Measurements from ENCODE around the gene MLLT3. TPM values are rescaled to one million over a fixed set of nuclear protein-coding genes. Genes with fewer than 3 reads are reported as not detected.
A peak's percentile ranks its signal among the peaks of the same experiment; 100 is the strongest.

MLLT3 gene
- total RNA-seq, 1 donor from 2014 or later, result 26.5 TPM

DNA sequence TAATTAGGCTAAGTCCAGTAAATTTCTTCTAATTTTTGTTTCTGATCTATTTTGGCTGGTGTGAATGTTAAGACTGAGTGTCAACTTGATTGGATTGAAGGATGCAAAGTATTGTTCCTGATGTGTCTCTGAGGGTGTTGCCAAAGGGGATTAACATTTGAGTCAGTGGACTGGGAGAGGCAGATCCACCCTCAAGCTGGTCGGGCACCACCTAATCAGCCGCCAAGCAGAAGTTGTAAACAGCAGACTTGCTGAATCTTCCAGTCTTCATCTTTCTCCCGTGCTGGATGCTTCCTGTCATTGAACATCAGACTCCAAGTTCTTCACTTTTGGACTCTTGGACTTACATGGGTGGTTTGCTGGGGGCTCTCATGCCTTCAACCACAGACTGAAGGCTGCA, 21.4 kb upstream of the MLLT3 start:
- Mint-ChIP-seq H3K27me3 (peaks cover 19% of the 10 kb centered on the region), H3K9me3 (no peaks in the 10 kb centered on the region), H3K27ac (no peak overlapping the region), H3K36me3 (ENCODE audit: low read depth) (no peaks in the 10 kb centered on the region), H3K4me1 (peaks cover 11% of the 10 kb centered on the region), H3K4me3 (no peak overlapping the region)
- DNase-seq, result no peak
- intact Hi-C loops (cut with micrococcal nuclease), result no loop called here

DNA sequence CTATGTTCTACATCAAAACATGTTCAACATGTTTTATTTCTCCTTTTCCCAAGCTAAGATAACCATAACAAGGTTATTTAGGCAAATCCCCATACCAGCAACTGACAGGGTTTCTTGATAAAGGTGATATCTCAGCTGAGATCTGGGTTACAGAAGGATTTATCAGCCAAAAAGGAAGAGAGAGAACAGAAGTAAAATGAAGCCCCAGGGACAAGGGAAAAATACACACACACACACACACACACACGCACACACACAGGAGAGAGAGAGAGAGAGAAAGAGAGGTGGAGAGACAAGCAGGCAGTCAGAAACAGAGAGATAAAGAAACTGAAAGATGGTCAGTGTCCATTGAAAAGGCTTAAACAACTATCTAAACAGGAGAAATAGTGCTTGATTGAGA, 19.7 kb upstream of the MLLT3 start:
- H3K36me3 Mint-ChIP-seq (ENCODE audit: low read depth), result no peaks in the 10 kb centered on the region
- peaks cover 11% of the 10 kb centered on the region for H3K4me1 Mint-ChIP-seq
- DNase-seq, result no peak
- intact Hi-C loops (cut with micrococcal nuclease), result no loop called here
- peaks cover 15% of the 10 kb centered on the region for H3K27me3 Mint-ChIP-seq
- H3K9me3 Mint-ChIP-seq, result no peaks in the 10 kb centered on the region
- no peak overlapping the region for H3K4me3 Mint-ChIP-seq
- H3K27ac Mint-ChIP-seq, result no peak overlapping the region

DNA sequence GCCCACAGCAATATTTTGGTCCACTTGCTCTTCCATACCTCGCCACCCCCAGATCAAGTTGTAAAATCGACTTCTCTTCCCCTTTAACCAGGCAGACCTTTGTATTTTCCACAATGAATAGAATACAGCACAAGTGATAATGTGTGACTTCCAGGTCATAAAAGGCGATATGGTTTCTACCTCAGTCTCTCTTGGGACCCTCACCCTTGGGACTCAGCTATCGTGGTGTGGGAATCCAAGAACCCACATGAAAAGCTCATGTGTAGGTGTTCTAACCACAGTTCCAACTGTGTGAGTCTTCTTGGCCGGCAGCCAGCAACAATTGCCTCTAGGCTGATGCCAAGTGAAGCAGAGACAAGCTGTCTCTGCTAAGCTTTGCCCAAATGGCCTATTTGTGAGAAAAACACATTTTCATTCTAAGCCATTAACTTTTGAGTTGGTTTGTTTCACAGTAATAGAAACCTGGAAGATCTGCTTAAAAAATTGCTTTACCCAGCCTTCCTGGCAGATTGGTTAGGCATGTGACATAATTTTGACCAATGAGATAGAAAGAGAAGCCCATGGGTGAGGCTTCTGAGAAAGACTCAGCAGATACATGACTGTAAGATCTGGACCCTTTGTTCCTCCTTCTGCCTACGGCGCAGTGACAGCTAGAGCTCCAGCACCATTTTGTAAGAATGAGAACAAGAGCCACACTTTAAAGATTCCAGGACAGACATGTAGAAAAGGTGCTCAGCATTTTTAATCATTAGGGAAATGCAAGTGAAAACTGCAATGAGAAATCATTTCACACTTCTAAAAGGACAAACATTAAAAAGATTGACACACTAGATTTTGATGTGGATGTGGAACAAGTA, 18.3 kb upstream of the MLLT3 start:
- H3K27ac Mint-ChIP-seq, result peak overlapping the region; percentile 14
- peaks cover 11% of the 10 kb centered on the region for H3K4me1 Mint-ChIP-seq
- no peaks in the 10 kb centered on the region for H3K36me3 Mint-ChIP-seq (ENCODE audit: low read depth)
- peak overlapping the region; percentile 15 for H3K4me3 Mint-ChIP-seq
- DNase-seq, result peak; percentile 84
- H3K9me3 Mint-ChIP-seq, result no peaks in the 10 kb centered on the region
- intact Hi-C loops (cut with micrococcal nuclease), result no loop called here
- peaks cover 15% of the 10 kb centered on the region for H3K27me3 Mint-ChIP-seq

DNA sequence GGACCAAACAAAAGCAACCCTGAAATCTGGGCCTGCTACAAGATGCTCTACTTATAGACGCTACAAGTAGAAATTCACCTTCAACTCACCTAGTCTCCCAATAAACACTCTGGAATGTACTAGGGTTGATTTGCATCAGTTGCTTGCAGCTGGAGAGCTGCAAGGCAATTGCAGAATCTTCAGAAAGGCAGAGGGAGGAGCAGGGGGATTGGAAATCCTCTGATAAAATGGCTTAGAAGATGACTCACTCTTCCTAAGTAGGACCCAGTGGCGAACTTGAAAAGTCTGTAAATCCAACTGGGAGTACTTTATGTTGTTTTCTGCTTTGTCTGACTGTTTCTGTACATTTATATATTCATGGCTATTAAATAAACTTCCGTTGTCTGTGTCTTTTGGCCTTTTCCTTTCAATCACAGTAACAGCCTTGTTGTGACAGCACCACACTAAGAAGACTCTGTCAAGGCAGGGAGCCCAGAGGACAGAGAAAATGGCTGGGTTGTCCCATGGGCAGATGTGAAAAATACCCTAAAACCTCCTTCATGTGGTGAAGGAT, 14.7 kb upstream of the MLLT3 start:
- Mint-ChIP-seq H3K27ac (no peak overlapping the region), H3K36me3 (ENCODE audit: low read depth) (no peaks in the 10 kb centered on the region), H3K9me3 (no peaks in the 10 kb centered on the region), H3K27me3 (peaks cover 23% of the 10 kb centered on the region), H3K4me1 (peaks cover 8% of the 10 kb centered on the region), H3K4me3 (no peak overlapping the region)
- intact Hi-C loops (cut with micrococcal nuclease), result no loop called here
- DNase-seq, result no peak

DNA sequence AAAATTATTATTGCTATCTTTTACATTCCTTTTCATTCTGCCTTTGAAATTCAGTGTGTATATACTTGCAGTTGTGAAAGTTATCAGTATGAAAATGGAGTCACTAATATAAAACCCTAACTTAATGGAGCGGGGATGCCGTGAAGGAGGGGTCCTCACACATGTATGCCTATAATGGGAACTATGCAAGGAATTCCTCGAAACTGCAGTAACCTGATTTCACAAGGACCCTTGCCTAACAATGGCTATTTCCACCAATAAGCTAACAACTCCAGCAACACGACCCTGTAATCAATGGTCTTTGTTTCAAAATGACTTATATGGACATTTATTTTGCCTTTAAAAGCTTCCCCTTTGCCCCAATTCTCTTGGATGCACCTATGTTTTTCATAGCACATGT, 12.6 kb upstream of the MLLT3 start:
- Mint-ChIP-seq H3K27ac (no peak overlapping the region), H3K4me1 (no peaks in the 10 kb centered on the region), H3K27me3 (peaks cover 39% of the 10 kb centered on the region), H3K9me3 (no peaks in the 10 kb centered on the region), H3K4me3 (no peak overlapping the region), H3K36me3 (ENCODE audit: low read depth) (no peaks in the 10 kb centered on the region)
- intact Hi-C loops (cut with micrococcal nuclease), result no loop called here
- no peak for DNase-seq

DNA sequence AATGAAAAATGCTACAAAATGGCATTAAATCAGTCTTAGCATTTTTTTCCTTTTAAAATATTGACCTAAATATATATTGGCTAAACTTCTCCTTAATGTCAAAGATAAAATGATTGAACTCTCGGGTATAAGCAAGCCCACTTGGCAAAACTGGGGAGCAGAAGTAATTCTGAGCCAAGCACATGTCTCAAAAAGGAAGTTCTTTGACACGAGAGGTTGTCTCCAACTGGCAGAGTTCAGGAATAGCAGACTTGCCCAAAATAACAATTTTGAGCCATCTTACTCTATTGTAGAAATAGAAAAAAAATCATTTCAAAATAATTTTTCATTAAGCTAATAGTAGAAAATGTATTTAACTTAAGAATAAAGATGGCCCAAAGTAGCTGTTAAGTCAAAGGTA, 10.4 kb upstream of the MLLT3 start:
- DNase-seq, result no peak
- intact Hi-C loops (cut with micrococcal nuclease), result no loop called here
- Mint-ChIP-seq H3K27me3 (peaks cover 45% of the 10 kb centered on the region), H3K4me3 (no peak overlapping the region), H3K9me3 (no peaks in the 10 kb centered on the region), H3K4me1 (no peaks in the 10 kb centered on the region), H3K36me3 (ENCODE audit: low read depth) (no peaks in the 10 kb centered on the region), H3K27ac (no peak overlapping the region)

DNA sequence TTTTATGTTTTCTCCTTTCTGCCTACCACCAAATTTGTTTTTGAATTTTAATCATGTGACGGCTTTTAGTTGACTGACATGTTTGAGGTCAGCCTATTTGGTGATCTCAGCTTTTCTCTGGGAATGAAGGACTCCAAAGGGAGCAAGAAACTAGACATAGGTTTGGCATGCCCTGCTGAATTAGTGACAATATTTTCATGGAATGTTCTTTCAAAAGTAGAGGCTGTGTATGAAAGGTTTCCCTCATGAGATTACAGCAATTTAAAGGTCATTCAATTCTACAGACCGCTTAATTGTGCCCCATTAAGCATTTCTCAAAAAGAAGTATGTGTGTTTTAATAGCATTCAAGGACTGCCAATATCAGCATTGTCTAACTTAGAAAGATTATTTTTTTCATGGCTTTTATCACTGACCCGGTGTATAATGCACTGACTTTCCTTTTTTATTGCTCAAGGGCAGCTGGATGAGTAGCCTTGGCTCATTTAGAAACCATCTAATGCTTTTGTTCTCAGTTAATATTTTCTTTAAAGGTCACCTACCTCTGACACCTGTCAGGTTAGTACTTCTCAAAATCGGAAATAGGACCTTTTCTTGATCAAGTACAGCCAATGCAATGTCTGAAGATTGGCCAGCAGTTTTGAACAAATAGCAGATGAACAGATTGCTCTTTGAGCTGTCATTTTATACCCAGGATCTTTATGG, 8.1 kb upstream of the MLLT3 start:
- no peaks in the 10 kb centered on the region for H3K4me1 Mint-ChIP-seq
- H3K27ac Mint-ChIP-seq, result no peak overlapping the region
- intact Hi-C loops (cut with micrococcal nuclease), result no loop called here
- peaks cover 37% of the 10 kb centered on the region for H3K27me3 Mint-ChIP-seq
- no peaks in the 10 kb centered on the region for H3K9me3 Mint-ChIP-seq
- no peaks in the 10 kb centered on the region for H3K36me3 Mint-ChIP-seq (ENCODE audit: low read depth)
- DNase-seq, result no peak
- no peak overlapping the region for H3K4me3 Mint-ChIP-seq

DNA sequence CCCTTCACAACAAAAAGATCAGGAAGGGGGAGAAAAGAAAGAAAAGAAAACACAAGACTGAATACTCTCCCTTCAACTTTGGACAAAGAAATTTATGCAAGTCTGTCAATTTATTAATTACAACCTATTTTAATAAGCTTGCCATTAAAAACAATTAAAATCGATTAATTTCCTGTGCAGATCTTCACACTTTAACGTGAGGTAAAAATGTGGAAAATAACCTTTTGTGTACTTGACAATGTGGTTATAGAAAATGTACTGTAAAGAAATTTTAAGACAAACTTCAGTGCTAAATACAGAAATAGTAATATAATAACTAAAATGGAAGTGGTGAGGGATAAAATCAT, 2.7 kb upstream of the MLLT3 start:
- intact Hi-C loops (cut with micrococcal nuclease), result no loop called here
- Mint-ChIP-seq H3K36me3 (ENCODE audit: low read depth) (peaks cover 4% of the 10 kb centered on the region), H3K9me3 (no peaks in the 10 kb centered on the region), H3K4me1 (peaks cover 20% of the 10 kb centered on the region), H3K27me3 (peaks cover 8% of the 10 kb centered on the region), H3K27ac (no peak overlapping the region), H3K4me3 (peak overlapping the region; percentile 92)
- no peak for DNase-seq

GRCh38 chr9:20624201-20625002, 2.1 kb upstream of the MLLT3 start:
- intact Hi-C loops (cut with micrococcal nuclease), result loop anchor here (1.0 to 5.0 kb wide), 10 partner anchors 182 to 698 kb away; no protein-coding TSS in a partner anchor
- peak overlapping the region; percentile 98 for H3K27ac Mint-ChIP-seq
- no peaks in the 10 kb centered on the region for H3K9me3 Mint-ChIP-seq
- H3K4me3 Mint-ChIP-seq, result peak overlapping the region; percentile 92
- H3K4me1 Mint-ChIP-seq, result peaks cover 25% of the 10 kb centered on the region
- H3K36me3 Mint-ChIP-seq (ENCODE audit: low read depth), result peaks cover 10% of the 10 kb centered on the region
- peak; percentile 84 for DNase-seq
- H3K27me3 Mint-ChIP-seq, result peaks cover 5% of the 10 kb centered on the region

GRCh38 chr9:20623748-20624124, 1.4 kb upstream of the MLLT3 start:
- intact Hi-C loops (cut with micrococcal nuclease), result loop anchor here (1.0 to 5.0 kb wide), 16 partner anchors 60 to 697 kb away; partner anchors contain the start of gene HACD4
- Mint-ChIP-seq H3K9me3 (no peaks in the 10 kb centered on the region), H3K36me3 (ENCODE audit: low read depth) (peaks cover 14% of the 10 kb centered on the region), H3K27ac (peak overlapping the region; percentile 98), H3K27me3 (peaks cover 2% of the 10 kb centered on the region), H3K4me1 (peaks cover 32% of the 10 kb centered on the region), H3K4me3 (peak overlapping the region; percentile 92)
- peak; percentile 64 for DNase-seq

DNA sequence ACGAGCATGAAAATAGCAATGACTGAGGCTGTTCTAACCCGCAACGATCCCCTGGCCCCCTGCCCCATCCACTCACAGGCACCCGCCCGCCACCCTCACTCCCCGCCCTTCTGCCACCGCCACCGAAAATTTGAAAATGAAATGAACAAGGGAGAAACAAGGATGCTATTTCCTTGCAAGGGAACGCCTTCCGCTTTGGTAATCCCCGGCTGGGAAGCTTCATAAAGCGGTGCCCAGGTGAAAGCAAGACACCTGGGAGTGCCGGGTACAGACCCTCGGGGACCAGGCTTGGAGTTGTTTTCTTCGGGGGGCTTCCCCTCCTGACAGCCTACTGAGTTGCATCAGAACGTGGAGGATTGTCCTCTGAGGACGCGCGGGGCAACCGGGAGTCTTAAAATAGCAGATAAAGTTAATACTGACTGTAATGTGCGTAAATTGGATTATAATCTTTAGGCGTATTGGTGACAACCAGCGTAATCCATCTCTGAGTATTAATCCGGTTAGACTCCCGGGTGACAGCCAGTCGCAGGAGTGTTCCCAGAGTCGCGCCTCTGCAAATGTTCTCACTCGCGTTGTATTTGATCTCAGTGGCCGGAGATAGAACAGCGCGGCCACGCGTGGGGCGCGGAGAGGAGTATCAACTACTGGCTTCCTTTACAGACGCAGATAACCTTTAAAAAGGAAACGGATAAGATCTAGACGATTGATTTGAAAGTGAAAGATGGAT, 885 bp upstream of the MLLT3 start:
- H3K27me3 Mint-ChIP-seq, result peaks cover 2% of the 10 kb centered on the region
- intact Hi-C loops (cut with micrococcal nuclease), result loop anchor here (1.0 to 5.0 kb wide), 13 partner anchors 60 to 624 kb away; partner anchors contain the start of gene HACD4

DNA sequence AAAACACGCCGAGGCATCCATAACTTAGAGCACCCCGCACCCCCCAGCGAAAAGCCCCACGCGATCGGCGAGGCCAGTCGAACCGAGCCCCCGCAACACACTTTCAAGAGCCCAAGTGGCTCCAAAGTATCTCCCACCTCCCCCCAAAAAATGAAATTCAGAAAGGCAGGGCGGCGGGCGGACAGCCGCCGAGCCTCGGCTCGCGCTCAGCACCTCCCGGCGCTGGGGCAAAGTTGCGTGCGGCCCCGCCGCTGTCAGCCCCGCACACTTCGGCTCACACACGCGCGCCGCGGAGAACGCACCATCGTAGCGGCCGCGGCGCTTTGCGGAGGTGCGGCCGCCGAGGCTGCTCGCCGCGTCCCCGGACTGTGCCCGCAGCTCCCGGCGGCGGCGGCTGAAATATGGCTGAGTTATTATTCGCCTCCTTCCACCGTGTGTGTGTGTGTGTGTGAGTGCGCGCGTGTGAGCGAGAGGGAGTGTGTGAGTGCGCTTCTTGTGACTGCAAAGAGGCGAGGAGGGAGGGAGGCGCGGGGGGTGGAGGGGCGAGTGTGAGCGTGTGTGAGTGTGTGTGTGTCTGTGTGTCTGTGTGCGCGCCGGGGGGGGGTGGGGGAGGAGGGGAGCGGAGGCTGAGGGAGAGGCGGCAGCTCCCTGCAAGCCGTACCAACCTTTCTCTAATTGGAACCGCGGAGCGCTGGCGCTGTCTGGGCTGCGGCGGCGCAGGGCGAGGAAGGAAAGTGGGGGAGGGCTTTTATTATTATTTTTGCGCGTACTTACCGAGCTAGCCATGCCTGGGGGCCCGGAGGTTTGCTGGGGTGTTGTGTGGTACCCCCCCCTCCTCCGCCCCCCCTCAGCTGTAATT, 599 bp downstream of the MLLT3 start:
- intact Hi-C loops (cut with micrococcal nuclease), result loop anchor here (1.0 to 5.0 kb wide), 16 partner anchors 20 to 645 kb away; partner anchors contain the start of gene HACD4
- Mint-ChIP-seq H3K4me3 (peak overlapping the region; percentile 92), H3K27me3 (no peaks in the 10 kb centered on the region), H3K27ac (peak overlapping the region; percentile 98), H3K4me1 (peaks cover 50% of the 10 kb centered on the region), H3K36me3 (ENCODE audit: low read depth) (peaks cover 22% of the 10 kb centered on the region), H3K9me3 (no peaks in the 10 kb centered on the region)
- DNase-seq, result peak; percentile 89

More for the DNA sequence above, 885 bp upstream of the MLLT3 start:
- Mint-ChIP-seq H3K4me3 (peak overlapping the region; percentile 92), H3K9me3 (no peaks in the 10 kb centered on the region), H3K27ac (peak overlapping the region; percentile 98), H3K36me3 (ENCODE audit: low read depth) (peaks cover 18% of the 10 kb centered on the region), H3K4me1 (peaks cover 38% of the 10 kb centered on the region)
- DNase-seq, result peak; percentile 92

Measured in activated CD4-positive, alpha-beta T cell treated with anti-CD3 and anti-CD28 coated beads, Interleukin-2, amount 10 ng/mL, durations not matched to agents 24 days and 14 days (primary cell).